ENCODE data around the gene H3-3A.

The H3-3A gene

DNA sequence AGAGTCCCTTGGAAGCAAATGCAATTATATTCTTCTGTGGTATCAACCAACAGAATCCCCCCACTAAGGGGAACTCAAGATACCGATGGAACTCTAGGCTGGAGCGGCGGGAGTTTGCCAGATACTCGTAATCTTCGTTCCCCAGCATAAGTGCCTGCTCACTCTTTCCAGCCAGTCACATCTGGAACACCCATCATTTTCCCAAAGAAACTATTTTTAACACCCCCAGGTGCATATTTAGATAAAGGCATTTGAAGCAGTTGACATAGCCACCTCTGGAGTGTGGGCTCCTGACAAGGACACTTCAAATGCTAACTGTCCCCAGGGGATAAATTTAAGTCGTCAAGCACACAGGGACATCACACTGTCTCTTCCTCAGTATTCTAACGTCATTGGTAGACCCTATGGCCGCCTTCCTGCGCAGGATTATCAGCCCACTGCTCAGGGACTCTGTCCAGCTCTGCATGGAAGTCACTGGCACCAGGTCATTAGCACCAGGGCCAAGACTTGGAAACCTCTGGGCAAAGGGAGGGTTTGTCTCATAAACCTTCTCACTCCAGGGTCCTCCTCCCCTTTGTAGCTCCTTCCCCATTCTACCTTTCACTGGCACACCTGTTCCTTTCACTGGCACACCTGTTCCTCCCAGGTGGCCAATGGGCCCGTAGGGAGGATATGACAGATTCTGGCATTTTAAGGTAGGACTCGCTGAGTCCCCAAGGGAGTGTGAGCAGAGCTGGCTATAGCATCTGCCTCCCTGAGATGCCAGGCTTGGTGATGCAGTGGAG, 48.8 kb downstream of the H3-3A start:
- no peak for DNase-seq (ENCODE audit: low read depth in 2 of 2)

- DNase-seq (ENCODE audit: low read depth in 2 of 2): no peak
Observed at GRCh38 chr1:226111883-226112261, 49.4 kb downstream of the H3-3A start.

- no peak for DNase-seq (ENCODE audit: low read depth in 2 of 2)
Observed at GRCh38 chr1:226112626-226113025, 50.1 kb downstream of the H3-3A start.

DNA sequence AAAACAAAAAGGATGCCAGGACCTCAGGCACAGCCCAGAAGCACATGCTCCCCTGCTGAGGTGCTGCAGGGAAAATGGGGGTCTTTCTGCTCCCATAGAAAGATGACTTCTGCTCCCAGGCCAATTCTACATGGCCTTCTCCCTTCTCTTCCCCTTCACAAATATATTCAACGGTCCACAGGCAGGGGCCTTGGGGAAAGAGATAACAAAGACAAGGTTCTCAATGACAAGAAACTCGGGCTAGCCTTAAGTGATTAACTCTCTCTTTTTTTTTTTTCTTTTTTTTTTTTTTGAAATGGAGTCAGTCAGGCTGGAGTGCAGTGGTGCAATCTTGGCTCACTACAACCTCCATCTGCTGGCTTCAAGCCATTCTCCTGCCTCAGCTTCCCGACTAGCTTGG, 54.2 kb downstream of the H3-3A start:
- DNase-seq (ENCODE audit: low read depth in 2 of 2): no peak

DNA sequence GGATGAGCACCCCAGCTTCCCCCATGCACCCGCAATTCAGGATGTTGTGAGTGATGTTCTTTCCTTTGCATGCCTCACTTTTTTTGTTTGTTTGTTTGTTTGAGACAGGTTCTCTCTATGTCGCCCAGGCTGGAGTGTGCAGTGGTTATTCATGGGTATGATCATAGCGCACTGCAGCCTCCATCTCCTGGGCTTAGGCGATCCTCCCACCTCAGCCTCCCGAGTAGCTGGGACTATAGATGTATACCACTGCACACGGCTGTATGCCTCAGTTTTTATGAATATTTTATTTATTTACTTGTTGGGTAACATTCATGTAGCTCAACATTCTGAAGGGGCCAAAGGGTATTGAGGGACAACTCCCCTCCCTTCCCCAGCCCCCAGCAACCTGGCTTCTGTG, 54.8 kb downstream of the H3-3A start:
- no peak for DNase-seq (ENCODE audit: low read depth in 2 of 2)

DNA sequence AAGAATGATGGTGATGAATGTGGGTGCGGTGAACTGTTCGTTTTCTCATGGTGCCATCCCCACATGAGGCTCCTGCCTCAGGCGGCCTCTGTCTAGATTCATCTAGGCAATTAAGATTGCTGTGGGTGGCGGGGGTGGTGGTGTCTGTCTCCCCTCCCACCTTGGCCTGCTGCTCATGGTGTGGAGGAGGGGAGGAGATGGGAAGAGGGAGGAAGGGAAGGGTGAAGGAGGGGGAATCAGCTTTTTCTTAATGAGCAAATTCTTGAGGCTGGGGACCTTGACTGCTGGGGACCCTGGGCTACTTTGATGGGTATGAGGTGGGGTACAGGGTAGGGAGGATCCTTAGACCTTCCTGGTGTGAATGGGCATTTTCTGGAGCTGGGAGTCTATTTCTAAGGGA, 55.8 kb downstream of the H3-3A start:
- DNase-seq (ENCODE audit: low read depth in 2 of 2): no peak

DNA sequence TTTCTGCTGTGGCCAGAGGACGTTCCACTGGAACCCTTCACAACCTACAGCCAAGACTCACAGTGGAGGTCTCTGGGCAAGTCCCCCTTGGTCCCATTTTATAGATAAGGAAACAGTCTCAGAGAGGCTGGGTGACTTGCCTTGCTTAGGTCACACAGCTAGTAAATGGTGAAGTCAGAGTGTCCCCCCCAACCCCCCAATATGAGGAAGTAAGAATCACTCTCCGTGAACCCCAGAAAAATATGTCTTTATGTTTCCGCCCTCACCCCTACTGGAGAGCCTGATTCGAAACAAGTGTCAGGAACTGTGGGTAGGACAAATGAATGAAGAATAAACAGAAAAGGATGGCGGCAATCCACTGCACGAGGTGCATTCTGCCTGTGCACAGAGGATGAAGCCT, 56.7 kb downstream of the H3-3A start:
- no peak for DNase-seq (ENCODE audit: low read depth in 2 of 2)

DNA sequence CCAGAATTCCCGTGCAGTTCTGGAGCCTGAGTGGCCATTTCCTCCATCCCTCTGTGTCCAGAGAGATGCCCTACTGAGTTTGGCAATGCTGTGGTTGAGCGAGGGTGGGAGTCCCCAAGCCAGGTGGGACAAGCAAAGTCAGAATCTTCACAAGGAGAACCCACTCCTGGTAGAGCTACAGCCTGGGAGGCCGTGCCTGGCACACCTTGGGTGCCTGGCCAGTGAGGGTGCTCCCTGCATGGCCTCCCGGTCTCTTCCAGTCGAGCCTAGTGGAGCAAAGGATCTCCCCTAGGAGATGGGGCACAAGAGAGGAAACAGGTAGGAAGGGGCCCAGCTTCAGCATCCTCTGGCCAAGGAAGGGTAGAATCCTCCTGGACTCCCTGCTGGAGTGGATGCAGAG, 57.9 kb downstream of the H3-3A start:
- DNase-seq (ENCODE audit: low read depth in 2 of 2): no peak

DNA sequence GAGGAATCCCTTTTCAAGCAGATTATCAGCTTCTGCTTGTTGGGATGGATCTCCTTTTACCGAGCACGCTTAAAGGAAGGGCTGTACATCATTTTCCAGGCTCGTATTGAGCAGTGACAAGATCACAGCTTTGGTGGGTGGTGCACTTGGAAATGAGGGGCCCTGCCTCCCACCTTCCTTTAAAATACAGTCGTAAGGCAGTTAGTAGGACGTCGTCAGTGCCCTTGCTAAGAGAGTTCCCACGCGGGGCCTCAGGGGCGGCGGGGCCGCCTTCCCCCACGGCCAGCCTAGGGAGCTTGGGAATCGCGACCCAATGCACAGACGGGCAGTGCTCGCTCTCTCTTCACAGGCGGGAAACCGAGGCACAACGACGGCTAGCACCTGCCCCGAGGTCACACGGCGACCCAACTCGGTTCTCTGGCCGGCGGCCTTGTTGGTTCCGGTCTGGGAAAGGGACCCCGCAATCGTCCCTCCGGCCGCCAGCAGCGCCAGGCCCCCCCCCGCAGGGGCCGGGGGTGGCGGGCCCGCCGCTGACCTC, 58.6 kb downstream of the H3-3A start:
- DNase-seq (ENCODE audit: low read depth in 2 of 2): no peak

All from stimulated activated CD8-positive, alpha-beta memory T cell treated with anti-CD3 and anti-CD28 coated beads, Interleukin-7, amount 100 ng/mL, for 1 hour (primary cell).